Measurements from ENCODE around the gene ST8SIA6.

ST8SIA6 gene

DNA sequence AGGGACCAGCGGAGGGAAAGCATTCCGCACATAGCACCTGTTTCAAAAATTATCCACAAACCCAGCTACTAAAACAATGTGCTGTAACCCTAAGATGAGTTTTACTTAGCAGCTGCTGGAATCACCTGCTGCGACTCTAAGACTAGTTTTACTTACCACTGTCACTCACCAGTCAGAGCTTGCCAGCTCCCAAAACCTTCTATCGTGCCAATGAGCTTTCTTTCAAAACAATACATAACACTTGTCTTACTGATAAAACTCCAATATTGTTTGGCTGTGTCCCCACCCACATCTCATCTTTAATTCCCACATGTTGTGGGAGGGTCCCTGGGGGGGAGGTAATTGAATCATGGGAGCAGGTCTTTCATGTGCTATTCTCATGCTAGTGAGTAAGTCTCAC, 18.4 kb downstream of the ST8SIA6 start:
- CTCF ChIA-PET, result no interaction called here
- Histone ChIP-seq H3K27ac (ENCODE audit: extremely low read depth, low read depth, low read length) (no peak overlapping the region), H3K9me3 (ENCODE audit: control insufficient read depth, insufficient read depth, low read depth, low read length) (no peaks in the 10 kb centered on the region), H3K4me1 (ENCODE audit: control insufficient read depth, insufficient read depth, low read length) (no peaks in the 10 kb centered on the region), H3K4me3 (ENCODE audit: low read depth, low read length) (no peak overlapping the region), H3K36me3 (ENCODE audit: control insufficient read depth in 2 of 2, insufficient read depth in 1 of 2, low read length in 2 of 2) (no peaks in the 10 kb centered on the region)
- POLR2A ChIA-PET, result no interaction called here
- TF ChIP-seq, protein P1, sequence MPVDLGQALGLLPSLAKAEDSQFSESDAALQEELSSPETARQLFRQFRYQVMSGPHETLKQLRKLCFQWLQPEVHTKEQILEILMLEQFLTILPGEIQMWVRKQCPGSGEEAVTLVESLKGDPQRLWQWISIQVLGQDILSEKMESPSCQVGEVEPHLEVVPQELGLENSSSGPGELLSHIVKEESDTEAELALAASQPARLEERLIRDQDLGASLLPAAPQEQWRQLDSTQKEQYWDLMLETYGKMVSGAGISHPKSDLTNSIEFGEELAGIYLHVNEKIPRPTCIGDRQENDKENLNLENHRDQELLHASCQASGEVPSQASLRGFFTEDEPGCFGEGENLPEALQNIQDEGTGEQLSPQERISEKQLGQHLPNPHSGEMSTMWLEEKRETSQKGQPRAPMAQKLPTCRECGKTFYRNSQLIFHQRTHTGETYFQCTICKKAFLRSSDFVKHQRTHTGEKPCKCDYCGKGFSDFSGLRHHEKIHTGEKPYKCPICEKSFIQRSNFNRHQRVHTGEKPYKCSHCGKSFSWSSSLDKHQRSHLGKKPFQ (tag by site-specific recombination; IDR thresholded peaks at IDR 0.05), result no peak
- no peak for TF ChIP-seq ZFP41 (tag by site-specific recombination; IDR thresholded peaks at IDR 0.05; ENCODE audit: borderline replicate concordance)
- no peak for TF ChIP-seq MZF1 (tag by site-specific recombination; IDR thresholded peaks at IDR 0.05; ENCODE audit: borderline replicate concordance)
- TF ChIP-seq, protein P2, sequence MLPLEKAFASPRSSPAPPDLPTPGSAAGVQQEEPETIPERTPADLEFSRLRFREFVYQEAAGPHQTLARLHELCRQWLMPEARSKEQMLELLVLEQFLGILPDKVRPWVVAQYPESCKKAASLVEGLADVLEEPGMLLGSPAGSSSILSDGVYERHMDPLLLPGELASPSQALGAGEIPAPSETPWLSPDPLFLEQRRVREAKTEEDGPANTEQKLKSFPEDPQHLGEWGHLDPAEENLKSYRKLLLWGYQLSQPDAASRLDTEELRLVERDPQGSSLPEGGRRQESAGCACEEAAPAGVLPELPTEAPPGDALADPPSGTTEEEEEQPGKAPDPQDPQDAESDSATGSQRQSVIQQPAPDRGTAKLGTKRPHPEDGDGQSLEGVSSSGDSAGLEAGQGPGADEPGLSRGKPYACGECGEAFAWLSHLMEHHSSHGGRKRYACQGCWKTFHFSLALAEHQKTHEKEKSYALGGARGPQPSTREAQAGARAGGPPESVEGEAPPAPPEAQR (tag by site-specific recombination; IDR thresholded peaks at IDR 0.05), result no peak
- TF ChIP-seq ZNF132 (tag by site-specific recombination; IDR thresholded peaks at IDR 0.05; ENCODE audit: borderline replicate concordance), result no peak
- no peak for TF ChIP-seq ZBTB20 (tag by site-specific recombination; IDR thresholded peaks at IDR 0.05)
- no peak for TF ChIP-seq ZNF660 (tag by site-specific recombination; IDR thresholded peaks at IDR 0.05)

DNA sequence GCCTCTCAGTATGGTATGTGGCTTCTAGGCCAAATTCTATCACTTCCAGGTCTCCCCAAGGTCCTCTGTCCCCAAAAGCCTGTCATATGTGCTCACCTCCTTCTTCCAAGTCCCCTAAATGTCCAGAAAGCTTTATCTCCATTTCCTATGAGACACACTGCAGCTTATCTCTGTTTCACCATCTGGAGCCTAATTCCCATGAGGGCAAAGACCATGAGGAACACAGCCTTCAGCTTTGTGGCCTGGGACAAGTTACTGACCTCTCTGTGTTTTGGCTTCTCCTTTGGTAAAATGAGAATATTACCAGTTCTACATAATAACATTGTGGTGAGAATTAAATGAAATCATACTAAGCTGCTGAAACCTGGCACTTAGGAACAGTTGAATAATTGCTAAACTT, 19.2 kb downstream of the ST8SIA6 start:
- TF ChIP-seq ZNF394 (tag by site-specific recombination; IDR thresholded peaks at IDR 0.05; ENCODE audit: borderline replicate concordance) (no peak), ZNF664 (tag by site-specific recombination; IDR thresholded peaks at IDR 0.05) (no peak), ZNF660 (tag by site-specific recombination; IDR thresholded peaks at IDR 0.05) (no peak)
- TF ChIP-seq, protein P3, sequence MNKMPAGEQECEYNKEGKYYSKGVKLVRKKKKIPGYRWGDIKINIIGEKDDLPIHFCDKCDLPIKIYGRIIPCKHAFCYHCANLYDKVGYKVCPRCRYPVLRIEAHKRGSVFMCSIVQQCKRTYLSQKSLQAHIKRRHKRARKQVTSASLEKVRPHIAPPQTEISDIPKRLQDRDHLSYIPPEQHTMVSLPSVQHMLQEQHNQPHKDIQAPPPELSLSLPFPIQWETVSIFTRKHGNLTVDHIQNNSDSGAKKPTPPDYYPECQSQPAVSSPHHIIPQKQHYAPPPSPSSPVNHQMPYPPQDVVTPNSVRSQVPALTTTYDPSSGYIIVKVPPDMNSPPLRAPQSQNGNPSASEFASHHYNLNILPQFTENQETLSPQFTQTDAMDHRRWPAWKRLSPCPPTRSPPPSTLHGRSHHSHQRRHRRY (tag by site-specific recombination; IDR thresholded peaks at IDR 0.05), result no peak
- ChIA-PET POLR2A (no interaction called here), CTCF (no interaction called here)
- Histone ChIP-seq H3K4me3 (ENCODE audit: low read depth, low read length) (no peak overlapping the region), H3K9me3 (ENCODE audit: control insufficient read depth, insufficient read depth, low read depth, low read length) (no peaks in the 10 kb centered on the region), H3K4me1 (ENCODE audit: control insufficient read depth, insufficient read depth, low read length) (no peaks in the 10 kb centered on the region), H3K27ac (ENCODE audit: extremely low read depth, low read depth, low read length) (no peak overlapping the region), H3K36me3 (ENCODE audit: control insufficient read depth in 2 of 2, insufficient read depth in 1 of 2, low read length in 2 of 2) (no peaks in the 10 kb centered on the region)

DNA sequence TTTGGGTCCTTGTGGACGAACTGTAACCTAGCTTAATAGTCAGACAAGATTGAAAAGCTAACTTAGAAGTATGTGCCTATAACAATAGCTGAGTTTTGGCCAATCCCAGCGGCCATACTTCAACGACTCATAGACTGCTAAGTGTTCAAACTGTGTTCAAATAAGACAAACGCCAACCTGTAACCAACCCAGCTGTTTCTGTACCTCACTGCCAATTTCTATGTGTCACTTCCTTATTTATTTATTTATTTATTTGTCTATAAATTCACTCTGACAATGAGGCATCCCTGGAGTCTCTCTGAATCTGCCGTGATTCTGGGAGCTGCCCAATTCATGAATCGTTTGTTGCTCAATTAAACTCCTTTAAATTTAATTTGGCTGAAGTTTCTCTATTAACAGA, 21.7 kb downstream of the ST8SIA6 start:
- Histone ChIP-seq H3K27ac (ENCODE audit: extremely low read depth, low read depth, low read length) (no peak overlapping the region), H3K4me1 (ENCODE audit: control insufficient read depth, insufficient read depth, low read length) (no peaks in the 10 kb centered on the region), H3K9me3 (ENCODE audit: control insufficient read depth, insufficient read depth, low read depth, low read length) (no peaks in the 10 kb centered on the region), H3K4me3 (ENCODE audit: low read depth, low read length) (no peak overlapping the region), H3K36me3 (ENCODE audit: control insufficient read depth in 2 of 2, insufficient read depth in 1 of 2, low read length in 2 of 2) (no peaks in the 10 kb centered on the region)
- POLR2A ChIA-PET, result no interaction called here
- TF ChIP-seq BCL11B (tag by site-specific recombination; IDR thresholded peaks at IDR 0.05; ENCODE audit: low read depth) (no peak), ZNF121 (tag by site-specific recombination; IDR thresholded peaks at IDR 0.05) (no peak), ZNF549 (tag by site-specific recombination; IDR thresholded peaks at IDR 0.05) (peak; percentile 89), ZNF24 (tag by site-specific recombination; IDR thresholded peaks at IDR 0.05) (no peak)
- TF ChIP-seq, protein P4, sequence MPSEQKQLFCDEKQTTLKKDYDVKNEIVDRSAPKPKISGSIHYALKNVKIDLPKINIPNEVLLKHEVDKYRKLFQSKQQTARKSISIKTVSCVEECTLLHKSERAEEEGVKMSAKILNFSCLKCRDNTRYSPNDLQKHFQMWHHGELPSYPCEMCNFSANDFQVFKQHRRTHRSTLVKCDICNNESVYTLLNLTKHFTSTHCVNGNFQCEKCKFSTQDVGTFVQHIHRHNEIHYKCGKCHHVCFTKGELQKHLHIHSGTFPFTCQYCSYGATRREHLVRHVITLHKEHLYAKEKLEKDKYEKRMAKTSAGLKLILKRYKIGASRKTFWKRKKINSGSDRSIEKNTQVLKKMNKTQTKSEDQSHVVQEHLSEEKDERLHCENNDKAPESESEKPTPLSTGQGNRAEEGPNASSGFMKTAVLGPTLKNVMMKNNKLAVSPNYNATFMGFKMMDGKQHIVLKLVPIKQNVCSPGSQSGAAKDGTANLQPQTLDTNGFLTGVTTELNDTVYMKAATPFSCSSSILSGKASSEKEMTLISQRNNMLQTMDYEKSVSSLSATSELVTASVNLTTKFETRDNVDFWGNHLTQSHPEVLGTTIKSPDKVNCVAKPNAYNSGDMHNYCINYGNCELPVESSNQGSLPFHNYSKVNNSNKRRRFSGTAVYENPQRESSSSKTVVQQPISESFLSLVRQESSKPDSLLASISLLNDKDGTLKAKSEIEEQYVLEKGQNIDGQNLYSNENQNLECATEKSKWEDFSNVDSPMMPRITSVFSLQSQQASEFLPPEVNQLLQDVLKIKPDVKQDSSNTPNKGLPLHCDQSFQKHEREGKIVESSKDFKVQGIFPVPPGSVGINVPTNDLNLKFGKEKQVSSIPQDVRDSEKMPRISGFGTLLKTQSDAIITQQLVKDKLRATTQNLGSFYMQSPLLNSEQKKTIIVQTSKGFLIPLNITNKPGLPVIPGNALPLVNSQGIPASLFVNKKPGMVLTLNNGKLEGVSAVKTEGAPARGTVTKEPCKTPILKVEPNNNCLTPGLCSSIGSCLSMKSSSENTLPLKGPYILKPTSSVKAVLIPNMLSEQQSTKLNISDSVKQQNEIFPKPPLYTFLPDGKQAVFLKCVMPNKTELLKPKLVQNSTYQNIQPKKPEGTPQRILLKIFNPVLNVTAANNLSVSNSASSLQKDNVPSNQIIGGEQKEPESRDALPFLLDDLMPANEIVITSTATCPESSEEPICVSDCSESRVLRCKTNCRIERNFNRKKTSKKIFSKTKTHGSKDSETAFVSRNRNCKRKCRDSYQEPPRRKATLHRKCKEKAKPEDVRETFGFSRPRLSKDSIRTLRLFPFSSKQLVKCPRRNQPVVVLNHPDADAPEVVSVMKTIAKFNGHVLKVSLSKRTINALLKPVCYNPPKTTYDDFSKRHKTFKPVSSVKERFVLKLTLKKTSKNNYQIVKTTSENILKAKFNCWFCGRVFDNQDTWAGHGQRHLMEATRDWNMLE (tag by site-specific recombination; conservative IDR thresholded peaks at IDR 0.05; ENCODE audit: low read depth), result no peak
- TF ChIP-seq, protein P5, sequence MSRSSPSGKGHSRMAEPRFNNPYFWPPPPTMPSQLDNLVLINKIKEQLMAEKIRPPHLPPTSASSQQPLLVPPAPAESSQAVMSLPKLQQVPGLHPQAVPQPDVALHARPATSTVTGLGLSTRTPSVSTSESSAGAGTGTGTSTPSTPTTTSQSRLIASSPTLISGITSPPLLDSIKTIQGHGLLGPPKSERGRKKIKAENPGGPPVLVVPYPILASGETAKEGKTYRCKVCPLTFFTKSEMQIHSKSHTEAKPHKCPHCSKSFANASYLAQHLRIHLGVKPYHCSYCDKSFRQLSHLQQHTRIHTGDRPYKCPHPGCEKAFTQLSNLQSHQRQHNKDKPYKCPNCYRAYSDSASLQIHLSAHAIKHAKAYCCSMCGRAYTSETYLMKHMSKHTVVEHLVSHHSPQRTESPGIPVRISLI (tag by site-specific recombination; IDR thresholded peaks at IDR 0.05), result no peak
- CTCF ChIA-PET, result interaction anchor here (0.5 to 1.9 kb wide), 7 partner anchors 11 to 604 kb away, joined by 3 to 23 read pairs (median 5); no protein-coding TSS in a partner anchor

Data from HEK293 (cell line).